GM18870 (cell line): ENCODE measurements around the gene PTPRJ.
"Not testable (repeated sequence)": the region's sequence is repeated elsewhere in the genome, so short reads cannot be mapped to it uniquely, and the experiment has no call there.

ENCODE experiments used
- ATAC-seq: cut with Tn5 transposase; IDR thresholded peaks from one replicate; pipeline ENCODE4 v1.9.1; 2021; ENCODE audit warnings: moderate library complexity; ENCODE audit not compliant: unreplicated experiment

PTPRJ gene

DNA sequence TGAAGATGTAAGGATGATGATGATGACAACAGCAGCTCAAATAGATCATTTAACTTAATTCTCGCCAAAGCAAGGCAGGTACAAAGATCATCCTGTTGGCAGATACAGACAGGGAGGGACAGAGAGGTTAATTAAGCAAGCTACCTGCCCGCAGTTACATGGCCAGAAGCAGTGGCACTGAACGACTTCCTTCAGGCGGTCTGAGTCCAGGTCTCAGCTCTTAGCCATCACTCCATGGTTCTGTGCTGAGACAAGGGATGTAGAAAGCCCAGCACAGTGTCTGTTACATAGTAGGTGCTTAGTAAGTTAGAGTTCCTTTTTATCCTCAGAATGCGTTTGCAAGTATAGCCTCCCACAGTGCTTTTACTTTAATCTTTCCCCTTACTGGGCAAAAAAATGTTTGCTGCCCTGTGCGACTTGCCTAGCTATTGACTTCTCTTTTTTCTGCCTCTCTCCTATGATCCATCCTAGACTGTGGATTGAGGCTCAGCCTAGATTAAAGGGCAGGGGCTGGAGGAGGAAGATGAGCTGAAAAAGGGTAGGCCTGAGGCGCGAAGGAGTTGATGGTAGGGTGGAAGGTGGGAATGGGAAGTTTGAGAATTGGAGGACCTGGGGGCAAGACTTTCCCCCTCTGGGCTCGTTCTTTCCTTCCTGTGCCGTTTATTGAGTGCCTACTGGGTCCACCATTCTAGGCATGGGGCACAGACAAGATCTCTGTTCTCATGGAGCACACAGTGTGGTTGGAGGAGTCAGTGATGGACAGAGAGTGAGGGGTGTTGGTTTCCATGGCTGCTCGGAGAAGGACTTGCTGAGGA lies 128.1 kb downstream of the PTPRJ start:
- ATAC-seq = no peak

DNA sequence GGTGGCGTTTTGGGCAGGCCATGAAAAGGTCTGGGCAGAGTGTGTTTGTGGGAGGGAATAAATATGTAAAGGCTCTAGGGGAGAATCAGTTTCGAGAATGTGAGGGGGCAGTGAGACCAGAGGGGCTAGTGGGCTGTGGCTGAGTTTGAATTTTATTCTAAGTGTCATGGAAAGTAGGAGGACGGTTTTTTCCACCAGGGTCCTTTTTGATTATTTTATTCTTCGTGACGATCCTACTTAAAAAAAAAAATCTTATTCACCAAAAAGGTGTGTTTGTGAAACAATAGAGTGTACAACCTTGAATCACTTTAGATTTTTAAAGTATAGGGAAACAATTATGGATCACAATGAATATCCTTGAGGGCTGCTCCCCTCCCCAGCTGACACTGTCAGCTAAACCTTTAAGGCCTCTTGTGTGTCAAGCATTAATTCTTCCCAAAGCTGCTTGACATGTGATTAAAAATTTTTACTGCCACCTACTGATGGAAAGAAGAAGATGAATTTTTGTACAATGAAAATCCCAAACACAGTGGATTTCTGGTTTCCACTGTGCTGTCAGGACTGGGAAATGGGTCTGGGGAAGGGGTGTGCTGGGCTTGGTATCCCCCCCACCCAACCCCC lies 128.8 kb downstream of the PTPRJ start:
- no peak for ATAC-seq

DNA sequence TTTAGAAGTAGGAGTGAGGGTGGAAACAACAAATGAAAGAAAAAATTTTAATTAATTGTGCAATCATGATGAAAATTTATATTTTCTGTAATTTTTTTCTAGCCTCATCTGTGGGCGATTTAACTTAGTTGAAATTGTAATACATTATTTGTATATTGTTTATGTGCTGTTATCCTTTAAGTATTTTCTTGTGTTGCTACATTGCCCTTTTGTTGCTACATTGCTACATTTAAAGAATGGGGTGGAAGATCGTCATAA lies 130.1 kb downstream of the PTPRJ start:
- ATAC-seq = no peak

DNA sequence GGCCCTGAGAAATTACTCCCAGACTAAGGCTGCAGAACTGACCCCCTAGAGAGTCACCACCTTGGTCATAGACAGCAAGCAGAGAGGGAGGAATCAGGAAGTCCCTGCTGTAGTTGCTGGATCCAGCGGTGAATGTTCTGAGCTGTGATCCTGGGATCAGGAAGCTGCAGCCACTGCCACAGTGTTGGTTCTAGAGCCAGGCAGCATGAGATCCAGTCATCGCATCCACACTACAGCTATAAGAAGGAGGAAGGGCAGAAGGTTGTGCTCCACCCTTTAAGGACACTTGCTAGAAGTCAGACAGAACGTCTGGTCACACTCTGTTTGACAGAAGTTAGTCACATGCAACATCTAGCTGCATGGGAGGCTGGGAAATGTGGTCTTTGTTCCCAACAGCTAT lies 131.5 kb downstream of the PTPRJ start:
- no peak for ATAC-seq

DNA sequence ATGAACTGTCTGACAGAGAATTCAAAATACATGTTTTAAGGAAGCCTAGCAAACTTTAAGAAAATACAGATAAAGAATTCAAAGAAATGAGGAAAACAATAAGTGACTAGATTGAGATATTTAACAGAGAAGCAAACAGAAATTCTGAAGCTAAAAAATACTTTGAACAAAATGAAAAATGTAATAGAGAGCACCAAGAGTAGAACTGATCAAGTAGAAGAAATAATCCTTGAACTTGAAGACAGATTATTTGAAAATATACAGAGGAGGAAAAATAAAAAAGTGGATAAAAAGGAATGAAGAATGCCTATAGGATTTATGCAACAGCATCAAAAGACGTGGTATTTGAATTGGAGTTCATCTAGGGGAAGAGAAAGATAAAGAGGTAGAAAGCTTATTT lies 134.4 kb downstream of the PTPRJ start:
- ATAC-seq = no peak

DNA sequence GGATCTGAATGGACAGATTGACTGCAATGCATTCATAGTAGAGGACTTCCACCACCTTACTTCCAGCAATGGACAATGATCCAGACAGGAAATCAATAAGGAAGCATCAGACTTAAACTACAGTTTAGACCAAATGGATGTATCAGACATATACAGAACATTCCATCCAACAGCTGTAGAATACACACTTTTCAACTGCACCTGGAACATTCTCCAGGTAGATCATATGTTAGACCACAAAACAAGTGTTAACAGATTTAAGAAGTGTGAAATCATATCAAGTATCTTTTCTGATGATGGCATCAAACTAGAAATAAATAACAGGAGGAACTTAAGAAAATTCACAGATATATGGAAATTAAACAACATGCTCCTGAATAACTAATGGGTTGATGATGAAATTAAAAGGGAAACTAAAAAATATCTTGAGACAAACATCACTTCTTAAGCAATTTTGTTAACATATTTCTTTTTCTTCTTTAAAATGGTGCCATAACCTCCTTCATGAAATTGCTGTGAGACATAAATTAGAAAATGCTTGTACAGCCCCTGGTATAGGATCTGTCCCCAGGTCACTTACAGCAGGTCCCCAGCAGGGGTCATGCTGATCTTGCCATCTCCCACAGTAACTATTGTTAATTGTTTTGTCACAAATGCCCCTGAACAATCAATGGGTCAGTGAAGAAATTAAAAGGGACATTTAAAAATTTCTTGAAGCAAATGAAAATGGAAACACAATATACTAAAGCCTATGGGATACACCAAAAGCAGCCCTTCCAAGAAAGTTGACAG lies 136.3 kb downstream of the PTPRJ start:
- no peak for ATAC-seq

DNA sequence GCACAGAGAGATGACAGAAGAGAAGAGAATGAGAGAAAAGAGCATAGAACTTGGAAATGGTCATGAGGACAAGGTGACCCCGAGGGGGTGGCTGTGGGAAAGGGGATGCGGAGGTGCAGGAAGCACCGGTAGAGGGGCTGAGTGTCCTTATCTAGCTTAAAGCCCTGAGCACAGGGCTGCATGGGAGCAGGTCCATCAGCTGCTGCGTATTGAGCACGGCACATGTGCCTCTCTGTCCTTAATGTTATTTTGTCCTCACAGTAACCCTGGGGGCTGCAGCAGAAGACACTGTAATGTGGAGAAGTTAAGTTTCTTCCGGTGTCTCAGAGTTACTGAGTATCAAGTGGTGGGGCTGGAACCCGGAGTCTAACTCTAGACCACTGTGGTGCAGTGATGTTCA lies 141.9 kb downstream of the PTPRJ start:
- no peak for ATAC-seq

DNA sequence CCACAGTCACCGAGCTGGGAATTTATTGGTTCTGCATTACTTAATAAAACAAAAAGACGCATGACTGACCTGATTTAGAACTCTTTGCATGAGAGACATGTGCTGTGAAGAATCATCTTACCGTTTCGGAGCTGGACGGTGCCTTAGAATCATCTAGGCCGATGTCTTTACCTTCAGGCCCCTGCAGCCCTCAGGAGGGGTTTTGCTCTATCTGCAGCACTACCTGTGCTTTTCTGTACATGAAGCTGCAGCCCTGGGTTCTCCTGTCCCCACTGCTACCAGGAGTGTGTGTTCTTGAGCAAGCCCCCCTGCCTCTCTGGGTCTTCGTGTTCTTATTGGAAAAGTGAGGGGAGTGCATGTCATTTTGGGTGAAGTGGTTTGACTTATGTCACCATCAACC lies 142.3 kb downstream of the PTPRJ start:
- ATAC-seq = no peak

DNA sequence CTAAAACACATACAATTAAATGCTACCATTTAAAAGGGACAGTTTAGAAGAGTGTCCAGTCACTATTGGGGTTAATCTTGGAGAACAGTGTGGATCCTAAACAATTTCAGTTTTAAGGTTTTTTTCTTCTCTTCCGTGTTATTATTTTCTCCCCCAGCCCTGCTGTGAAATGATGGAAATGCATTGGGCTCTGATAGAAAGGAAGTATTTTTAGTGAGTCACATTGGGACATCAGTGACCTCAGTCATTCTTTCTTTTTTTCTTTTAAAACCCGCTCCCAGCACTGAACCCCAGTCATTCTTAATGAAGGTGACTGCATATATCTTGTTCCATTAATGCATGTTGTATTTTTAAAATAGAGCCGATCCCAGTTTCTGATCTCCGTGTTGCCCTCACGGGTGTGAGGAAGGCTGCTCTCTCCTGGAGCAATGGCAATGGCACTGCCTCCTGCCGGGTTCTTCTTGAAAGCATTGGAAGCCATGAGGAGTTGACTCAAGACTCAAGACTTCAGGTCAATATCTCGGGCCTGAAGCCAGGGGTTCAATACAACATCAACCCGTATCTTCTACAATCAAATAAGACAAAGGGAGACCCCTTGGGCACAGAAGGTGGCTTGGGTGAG lies 143.0 kb downstream of the PTPRJ start:
- ATAC-seq = no peak

DNA sequence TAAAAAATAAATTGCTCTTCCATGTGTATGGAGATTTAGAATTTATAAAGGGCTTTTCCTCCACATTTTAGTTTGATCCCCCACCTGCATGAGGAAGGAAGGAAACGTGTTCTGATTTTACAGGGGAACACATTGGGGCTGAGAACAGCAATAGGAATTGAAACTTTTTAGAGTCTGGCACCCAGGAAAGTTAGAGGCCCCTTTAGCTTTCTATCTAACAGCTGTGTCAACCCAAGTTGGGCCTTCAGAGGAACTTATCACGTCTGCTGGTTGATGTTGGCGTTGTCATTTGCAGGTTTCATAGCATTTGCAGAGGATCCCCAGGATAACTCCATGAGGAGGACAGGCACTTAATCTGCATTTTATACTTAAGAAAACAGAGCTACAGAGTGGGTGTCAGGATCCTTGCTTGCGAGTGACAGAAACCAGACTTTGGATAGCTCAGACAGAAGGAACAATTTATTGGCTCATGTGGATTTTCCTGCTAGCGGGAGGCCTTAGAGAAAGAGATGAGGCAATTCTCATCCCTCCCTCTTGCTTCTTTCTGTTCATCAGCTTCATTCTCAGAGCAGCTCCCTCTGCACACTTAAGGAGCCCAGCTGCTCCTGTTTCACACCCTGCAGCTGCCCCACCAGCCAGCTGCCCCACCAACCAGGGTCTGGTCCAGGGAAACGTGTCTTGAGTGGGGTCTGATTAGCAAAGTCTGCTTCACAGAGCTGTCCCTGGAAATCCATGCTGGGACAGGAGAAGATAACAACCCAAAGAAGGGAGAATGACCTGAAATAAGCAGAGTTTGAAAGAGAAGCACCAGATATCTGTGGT lies 143.8 kb downstream of the PTPRJ start:
- ATAC-seq = no peak

DNA sequence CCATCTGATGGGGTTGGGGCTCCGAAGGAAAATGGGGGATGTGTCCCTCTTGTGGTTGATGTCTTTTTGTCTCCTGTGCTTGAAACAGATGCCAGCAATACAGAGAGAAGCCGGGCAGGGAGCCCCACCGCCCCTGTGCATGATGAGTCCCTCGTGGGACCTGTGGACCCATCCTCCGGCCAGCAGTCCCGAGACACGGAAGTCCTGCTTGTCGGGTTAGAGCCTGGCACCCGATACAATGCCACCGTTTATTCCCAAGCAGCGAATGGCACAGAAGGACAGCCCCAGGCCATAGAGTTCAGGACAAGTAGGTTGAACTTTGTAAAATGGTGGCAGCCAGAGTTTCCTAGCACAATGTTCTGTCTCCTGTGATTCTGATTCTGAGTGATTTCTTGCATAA lies 144.5 kb downstream of the PTPRJ start:
- no peak for ATAC-seq

DNA sequence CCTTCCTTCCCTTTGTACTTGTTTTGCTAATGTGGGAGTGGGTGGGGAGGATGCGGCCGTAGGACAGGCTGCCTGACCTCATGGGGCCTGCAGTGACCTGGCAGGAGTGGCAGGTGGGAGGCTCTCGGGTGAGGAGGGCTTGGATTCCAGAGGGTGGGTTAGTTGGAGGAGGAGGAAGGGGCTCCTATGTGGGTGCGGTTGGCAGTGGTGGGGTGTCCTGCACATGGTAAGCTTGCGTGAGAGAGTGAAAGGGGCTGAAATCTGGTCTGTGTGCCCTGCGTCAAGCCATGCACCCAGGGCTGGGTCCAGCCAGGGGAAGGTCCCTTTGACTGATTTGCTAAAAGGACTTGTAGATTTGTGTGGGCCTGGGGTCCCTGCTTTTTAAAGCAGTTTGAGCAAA lies 145.5 kb downstream of the PTPRJ start:
- no peak for ATAC-seq

DNA sequence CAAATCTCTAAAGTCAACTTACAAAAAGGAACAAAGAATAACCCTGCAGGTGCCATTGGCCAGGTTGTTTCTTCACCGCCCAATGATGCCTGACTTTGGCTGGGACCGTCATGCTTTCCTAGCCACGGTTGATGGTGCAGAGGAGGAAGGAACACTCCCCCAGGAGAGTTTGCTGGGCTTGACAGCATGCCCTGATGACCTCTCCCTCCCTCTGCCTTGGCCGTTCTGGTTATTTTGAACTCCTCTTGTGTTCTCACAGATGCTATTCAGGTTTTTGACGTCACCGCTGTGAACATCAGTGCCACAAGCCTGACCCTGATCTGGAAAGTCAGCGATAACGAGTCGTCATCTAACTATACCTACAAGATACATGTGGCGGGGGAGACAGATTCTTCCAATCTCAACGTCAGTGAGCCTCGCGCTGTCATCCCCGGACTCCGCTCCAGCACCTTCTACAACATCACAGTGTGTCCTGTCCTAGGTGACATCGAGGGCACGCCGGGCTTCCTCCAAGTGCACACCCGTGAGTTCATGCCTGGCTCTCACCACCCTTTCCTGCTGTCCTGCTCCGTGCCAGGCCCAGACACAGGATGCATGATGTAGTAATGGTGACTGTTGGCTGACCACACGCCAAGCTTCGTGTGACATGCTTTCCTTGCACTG lies 147.3 kb downstream of the PTPRJ start:
- no peak for ATAC-seq

DNA sequence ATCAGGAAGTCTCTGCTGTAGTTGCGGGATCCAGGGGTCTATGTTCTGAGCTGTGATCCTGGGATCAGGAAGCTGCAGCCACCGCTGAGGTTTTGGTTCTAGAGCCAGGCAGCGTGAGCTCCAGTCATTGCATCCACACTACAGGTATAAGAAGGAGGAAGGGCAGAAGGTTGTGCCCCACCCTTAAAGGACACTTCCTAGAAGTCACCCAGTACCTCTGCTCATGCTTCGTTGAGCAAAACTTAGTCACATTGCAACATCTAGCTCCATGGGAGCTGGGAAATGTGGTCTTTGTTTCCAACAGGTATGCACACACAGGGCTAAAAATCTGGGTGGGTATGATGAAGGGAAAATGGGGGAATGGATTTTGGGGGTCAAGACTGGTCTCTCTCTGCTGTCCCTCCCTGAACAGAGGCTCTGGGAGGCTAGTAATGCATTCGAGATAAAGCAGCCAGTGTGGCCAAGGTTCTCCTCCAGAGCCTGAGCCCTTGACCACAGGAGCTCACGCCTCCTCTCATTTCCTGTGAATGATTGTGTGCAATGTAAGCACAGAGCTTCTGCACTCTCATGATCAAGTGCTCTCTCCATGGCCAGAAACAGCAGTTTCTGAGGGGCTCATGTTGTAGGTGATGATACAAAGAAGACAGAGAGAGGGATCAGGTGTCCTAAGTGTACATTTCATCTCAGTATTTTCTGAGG lies 149.5 kb downstream of the PTPRJ start:
- no peak for ATAC-seq

DNA sequence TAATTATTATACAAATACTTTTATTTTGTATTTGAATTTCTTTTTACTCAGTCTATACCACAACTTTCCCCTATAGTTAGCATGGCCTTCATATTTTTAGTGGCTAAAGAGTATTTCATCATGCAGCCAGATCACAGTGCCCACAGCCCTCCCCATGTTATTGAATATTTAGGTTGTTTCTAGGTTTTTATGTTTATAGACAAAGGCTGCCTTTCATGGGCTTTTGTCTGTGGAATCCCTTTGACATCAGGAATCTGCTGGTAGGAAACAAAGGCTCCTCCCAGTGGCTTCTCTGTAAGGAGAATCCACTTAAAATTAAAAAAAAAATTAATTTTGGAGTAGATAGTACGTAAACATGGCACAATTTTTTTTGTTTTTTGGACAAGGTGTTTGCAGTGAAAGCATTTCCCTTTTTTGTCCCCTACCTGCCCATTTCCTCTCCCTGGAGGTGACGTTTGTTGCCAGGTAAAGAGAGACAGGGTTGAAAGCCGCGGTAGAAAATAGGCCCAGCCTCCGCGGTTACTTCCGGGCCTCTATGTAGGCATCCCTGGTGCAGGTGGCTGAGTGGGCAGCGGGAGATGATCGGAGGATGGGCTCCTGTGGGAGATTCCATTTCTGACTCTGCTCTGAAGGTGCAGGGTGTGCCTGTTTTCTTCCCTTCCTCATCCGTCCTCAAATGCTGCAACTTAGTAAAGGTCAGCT lies 154.0 kb downstream of the PTPRJ start:
- ATAC-seq = no peak

DNA sequence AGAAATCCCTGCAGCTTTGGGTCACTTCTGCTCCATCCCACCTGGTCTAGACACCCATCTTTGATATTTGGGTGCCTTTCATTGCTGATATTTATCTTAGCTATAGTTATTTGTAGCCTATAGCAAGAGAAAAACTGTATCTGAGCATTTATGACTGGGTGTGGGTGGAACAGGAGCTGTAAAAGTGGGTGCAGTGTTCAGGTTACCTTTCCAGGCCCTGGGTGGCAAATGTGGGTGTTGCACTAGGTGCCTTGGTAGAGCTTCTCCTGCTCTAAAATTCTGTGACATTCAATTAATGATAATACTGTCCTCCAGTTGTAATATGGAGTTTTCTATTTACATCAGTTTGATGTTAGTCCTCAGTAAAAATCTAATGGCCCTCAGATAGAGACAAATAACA lies 157.9 kb downstream of the PTPRJ start:
- no peak for ATAC-seq

DNA sequence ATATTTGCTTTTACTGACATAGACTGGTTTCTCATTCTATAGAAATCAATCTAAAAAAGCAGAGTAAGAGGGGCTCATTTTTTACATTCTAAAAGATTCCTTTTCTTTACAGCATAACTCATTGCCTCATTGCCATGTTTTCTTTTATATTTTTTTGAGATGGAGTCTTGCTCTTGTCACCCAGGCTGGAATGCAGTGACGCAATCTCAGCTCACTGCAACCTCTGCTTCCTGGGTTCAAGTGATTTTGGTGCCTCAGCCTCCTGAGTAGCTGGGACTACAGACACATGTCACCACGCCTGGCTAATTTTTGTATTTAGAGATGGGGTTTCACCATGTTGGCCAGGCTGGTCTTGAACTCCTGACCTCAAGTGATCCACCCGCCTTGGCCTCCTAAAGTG lies 159.5 kb downstream of the PTPRJ start:
- ATAC-seq = not testable (repeated sequence)

DNA sequence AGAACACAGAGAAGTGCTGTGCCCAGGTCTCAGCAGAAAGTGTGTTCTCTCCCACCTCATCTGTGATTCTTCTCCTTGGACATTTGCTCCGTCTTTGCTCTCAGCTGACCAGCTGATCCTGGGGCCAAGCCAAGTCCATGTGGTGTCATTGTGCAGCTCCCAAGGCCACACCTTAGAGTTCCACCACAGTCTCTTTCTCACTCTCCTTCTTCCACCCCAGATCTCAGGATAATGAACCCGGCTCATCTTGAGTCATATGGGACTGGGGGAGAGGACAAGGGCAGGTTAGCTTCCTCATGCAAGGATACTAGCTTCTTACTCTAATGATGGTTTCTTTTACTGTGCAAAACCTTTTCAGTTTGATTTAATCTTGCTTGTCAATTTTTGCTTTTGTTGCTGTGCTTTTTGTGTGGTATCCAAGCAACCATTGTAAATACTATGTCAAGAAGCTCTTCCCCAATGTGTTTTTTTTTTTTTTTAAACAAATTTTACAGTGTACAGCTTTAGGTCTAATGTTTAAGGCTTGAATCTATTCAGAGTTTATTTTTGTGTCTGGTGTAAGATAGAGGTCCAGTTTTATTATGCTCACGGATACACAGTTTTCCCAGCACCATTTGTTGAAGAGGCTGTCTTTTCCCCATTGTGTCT lies 161.2 kb downstream of the PTPRJ start:
- ATAC-seq = no peak

DNA sequence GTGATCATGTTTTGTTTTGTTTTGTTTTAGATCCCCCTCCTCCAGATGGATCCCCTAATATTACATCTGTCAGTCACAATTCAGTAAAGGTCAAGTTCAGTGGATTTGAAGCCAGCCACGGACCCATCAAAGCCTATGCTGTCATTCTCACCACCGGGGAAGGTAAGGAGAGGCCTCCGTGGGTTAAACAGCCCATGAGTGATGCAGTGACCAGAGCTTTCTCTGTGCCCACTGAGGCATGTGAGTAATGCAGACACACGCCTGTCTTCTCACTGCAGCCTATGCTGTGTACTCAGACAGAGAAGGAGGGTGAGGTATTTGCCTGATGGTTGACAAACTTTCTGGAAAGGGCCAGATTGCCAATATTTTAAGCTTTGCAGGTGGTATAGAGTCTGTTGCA lies 162.5 kb downstream of the PTPRJ start:
- no peak for ATAC-seq
